22Rv1 (cell line): Measurements from ENCODE around the gene OGFR.

Experiments used
- CTCF ChIP-seq: fragments of 450-650 bp; IDR thresholded peaks from 2 replicates; pipeline ENCODE4 v1.5.1; 2017; ENCODE audit warnings: mild to moderate bottlenecking
- ZFX ChIP-seq: fragments of 450-650 bp; IDR thresholded peaks from 2 replicates; pipeline ENCODE4 v1.6.1; 2017; ENCODE audit warnings: antibody characterized with exemption, borderline replicate concordance

GRCh38 chr20:62832212-62832922, 27.7 kb downstream of the OGFR start:
- TF ChIP-seq CTCF = no peak
- TF ChIP-seq ZFX = no peak
